Astrocyte (in vitro differentiated cells and primary cell): ENCODE data around the gene TRIM72. TPM values are rescaled to one million over a fixed set of nuclear protein-coding genes. Genes with fewer than 3 reads are reported as not detected.

Experiments used
- DNase-seq: peaks from one replicate; pipeline ENCODE4 v3.0.0-alpha.2; 2010; ENCODE audit warnings: low read depth
- FAIRE-seq: peaks from 2 replicates; lab custom pipeline; 2011; peaks lifted over from hg19 to GRCh38; lab: Jason Lieb, UNC
- H2AFZ ChIP-seq: 2 replicates; pipeline ENCODE4 v1.6.0; 2012; ENCODE audit warnings: low read depth, low read length, inconsistent platforms
- H3K27ac ChIP-seq: 2 replicates; pipeline ENCODE4 v1.5.1; 2011; ENCODE audit warnings: low read depth, low read length, inconsistent platforms
- H3K27me3 ChIP-seq: 2 replicates; pipeline ENCODE4 v1.6.0; 2011; ENCODE audit warnings: low read length, inconsistent platforms; ENCODE audit not compliant: insufficient read depth
- H3K36me3 ChIP-seq: 2 replicates; pipeline ENCODE4 v1.5.1; 2011; ENCODE audit warnings: low read length, inconsistent platforms; ENCODE audit not compliant: insufficient read depth
- H3K4me1 ChIP-seq: 2 replicates; pipeline ENCODE4 v1.5.1; 2011; ENCODE audit warnings: low read length, inconsistent platforms; ENCODE audit not compliant: insufficient read depth
- H3K4me2 ChIP-seq: 2 replicates; pipeline ENCODE4 v1.6.0; 2012; ENCODE audit warnings: low read length, inconsistent platforms
- H3K4me3 ChIP-seq: 2 replicates; pipeline ENCODE4 v1.5.1; 2011; ENCODE audit warnings: low read depth, mild to moderate bottlenecking, low read length, inconsistent platforms; ENCODE audit not compliant: insufficient read depth
- H3K79me2 ChIP-seq: 2 replicates; pipeline ENCODE4 v1.6.0; 2012; ENCODE audit warnings: mild to moderate bottlenecking, low read length, inconsistent platforms; ENCODE audit not compliant: insufficient read depth
- H3K9ac ChIP-seq: 2 replicates; pipeline ENCODE4 v1.6.0; 2012; ENCODE audit warnings: mild to moderate bottlenecking, low read length, inconsistent platforms
- H3K9me3 ChIP-seq: 2 replicates; pipeline ENCODE4 v1.5.1; 2012; ENCODE audit warnings: low read depth, mild to moderate bottlenecking, low read length, inconsistent platforms; ENCODE audit not compliant: insufficient read depth
- H4K20me1 ChIP-seq: 2 replicates; pipeline ENCODE4 v1.6.0; 2012; ENCODE audit warnings: low read length, inconsistent platforms; ENCODE audit not compliant: insufficient read depth
- H3K27ac Mint-ChIP-seq: one replicate; pipeline ENCODE4 v1.8.0; 2021; ENCODE audit warnings: mild to moderate bottlenecking, mixed read lengths; ENCODE audit not compliant: unreplicated experiment
- H3K27me3 Mint-ChIP-seq: one replicate; pipeline ENCODE4 v1.8.0; 2021; ENCODE audit warnings: low read depth, mixed read lengths; ENCODE audit not compliant: unreplicated experiment
- H3K36me3 Mint-ChIP-seq: one replicate; pipeline ENCODE4 v1.8.0; 2021; ENCODE audit warnings: low read depth, mixed read lengths; ENCODE audit not compliant: unreplicated experiment
- H3K4me1 Mint-ChIP-seq: one replicate; pipeline ENCODE4 v1.8.0; 2021; ENCODE audit warnings: low read depth, mixed read lengths; ENCODE audit not compliant: unreplicated experiment
- H3K4me3 Mint-ChIP-seq: one replicate; pipeline ENCODE4 v1.8.0; 2021; ENCODE audit warnings: mild to moderate bottlenecking, moderate library complexity, mixed read lengths; ENCODE audit not compliant: unreplicated experiment
- H3K9me3 Mint-ChIP-seq: one replicate; pipeline ENCODE4 v1.8.0; 2021; ENCODE audit warnings: mild to moderate bottlenecking, mixed read lengths; ENCODE audit not compliant: unreplicated experiment
- EZH2 ChIP-seq: IDR thresholded peaks from 2 replicates; pipeline ENCODE4 v1.6.1; 2012; ENCODE audit warnings: mild to moderate bottlenecking, low read length, inconsistent platforms; ENCODE audit not compliant: insufficient read depth
- total RNA-seq: library from RNA; stranded (reverse); gene quantifications from 2 replicates; pipeline ENCODE4 v1.2.1, GENCODE V29; 2021
- TF ChIP-seq, protein P1 (sequence below): IDR thresholded peaks from 2 replicates; pipeline ENCODE4 v1.5.1; 2011; ENCODE audit warnings: low read depth, mild to moderate bottlenecking, inconsistent platforms, low read length, moderate library complexity; ENCODE audit not compliant: insufficient read depth

TRIM72 gene
- total RNA-seq, 1 donor from 2014 or later, result not detected

- peak overlapping the region; percentile 56 for H3K27ac Mint-ChIP-seq
- H3K4me3 ChIP-seq, result peak overlapping the region; percentile 92
- peaks cover 36% of the 10 kb centered on the region for H3K36me3 Mint-ChIP-seq
- peak overlapping the region; percentile 98 for H3K4me3 Mint-ChIP-seq
- H3K4me2 ChIP-seq, result peak overlapping the region; percentile 92
- H3K36me3 ChIP-seq, result peaks cover 61% of the 10 kb centered on the region
- peaks cover 94% of the 10 kb centered on the region for H3K79me2 ChIP-seq
- H3K9me3 ChIP-seq, result no peaks in the 10 kb centered on the region
- H3K27ac ChIP-seq, result no peak overlapping the region
- peaks cover 49% of the 10 kb centered on the region for H3K4me1 Mint-ChIP-seq
- peak overlapping the region; percentile 99 for H3K9ac ChIP-seq
- no peaks in the 10 kb centered on the region for H3K27me3 ChIP-seq
- peaks cover 26% of the 10 kb centered on the region for H3K4me1 ChIP-seq
- DNase-seq (no peak), FAIRE-seq (no peak)
- TF ChIP-seq, protein P1, sequence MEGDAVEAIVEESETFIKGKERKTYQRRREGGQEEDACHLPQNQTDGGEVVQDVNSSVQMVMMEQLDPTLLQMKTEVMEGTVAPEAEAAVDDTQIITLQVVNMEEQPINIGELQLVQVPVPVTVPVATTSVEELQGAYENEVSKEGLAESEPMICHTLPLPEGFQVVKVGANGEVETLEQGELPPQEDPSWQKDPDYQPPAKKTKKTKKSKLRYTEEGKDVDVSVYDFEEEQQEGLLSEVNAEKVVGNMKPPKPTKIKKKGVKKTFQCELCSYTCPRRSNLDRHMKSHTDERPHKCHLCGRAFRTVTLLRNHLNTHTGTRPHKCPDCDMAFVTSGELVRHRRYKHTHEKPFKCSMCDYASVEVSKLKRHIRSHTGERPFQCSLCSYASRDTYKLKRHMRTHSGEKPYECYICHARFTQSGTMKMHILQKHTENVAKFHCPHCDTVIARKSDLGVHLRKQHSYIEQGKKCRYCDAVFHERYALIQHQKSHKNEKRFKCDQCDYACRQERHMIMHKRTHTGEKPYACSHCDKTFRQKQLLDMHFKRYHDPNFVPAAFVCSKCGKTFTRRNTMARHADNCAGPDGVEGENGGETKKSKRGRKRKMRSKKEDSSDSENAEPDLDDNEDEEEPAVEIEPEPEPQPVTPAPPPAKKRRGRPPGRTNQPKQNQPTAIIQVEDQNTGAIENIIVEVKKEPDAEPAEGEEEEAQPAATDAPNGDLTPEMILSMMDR, result no peak
- TF ChIP-seq EZH2, result no peak
- no peak overlapping the region for H2AFZ ChIP-seq
- peaks cover 82% of the 10 kb centered on the region for H4K20me1 ChIP-seq
- H3K27me3 Mint-ChIP-seq, result no peaks in the 10 kb centered on the region
- H3K9me3 Mint-ChIP-seq, result no peaks in the 10 kb centered on the region
Measured at GRCh38 chr16:31183432-31184428, 30.2 kb upstream of the TRIM72 start.

GRCh38 chr16:31184888-31185287 is 29.0 kb upstream of the TRIM72 start:
- peaks cover 73% of the 10 kb centered on the region for H3K36me3 ChIP-seq
- H3K9ac ChIP-seq, result no peak overlapping the region
- no peaks in the 10 kb centered on the region for H3K9me3 Mint-ChIP-seq
- peaks cover 45% of the 10 kb centered on the region for H3K36me3 Mint-ChIP-seq
- H4K20me1 ChIP-seq, result peaks cover 94% of the 10 kb centered on the region
- no peaks in the 10 kb centered on the region for H3K27me3 ChIP-seq
- DNase-seq, result no peak
- H3K27ac Mint-ChIP-seq, result peak overlapping the region; percentile 20
- H3K27ac ChIP-seq, result no peak overlapping the region
- no peaks in the 10 kb centered on the region for H3K27me3 Mint-ChIP-seq
- H3K4me1 ChIP-seq, result peaks cover 21% of the 10 kb centered on the region
- peaks cover 49% of the 10 kb centered on the region for H3K4me1 Mint-ChIP-seq
- H2AFZ ChIP-seq, result no peak overlapping the region
- TF ChIP-seq, protein P1, result no peak
- TF ChIP-seq EZH2, result no peak
- H3K79me2 ChIP-seq, result peaks cover 99% of the 10 kb centered on the region
- no peaks in the 10 kb centered on the region for H3K9me3 ChIP-seq
- no peak for FAIRE-seq
- no peak overlapping the region for H3K4me3 ChIP-seq
- H3K4me2 ChIP-seq, result no peak overlapping the region
- H3K4me3 Mint-ChIP-seq, result peak overlapping the region; percentile 30
